Left ventricle myocardium superior (tissue), 1 donor: Measurements from ENCODE around the gene NDUFS8. TPM values are rescaled to one million over a fixed set of nuclear protein-coding genes. Genes with fewer than 3 reads are reported as not detected.

Source experiments
- ATAC-seq: fragments of 200-7000 bp; cut with Tn5 transposase; one replicate; pipeline ENCODE4 v1.9.1; 2020; ENCODE audit warnings: mild to moderate bottlenecking, moderate library complexity
- DNase-seq: peaks from one replicate; pipeline ENCODE4 v3.0.0-alpha.2; 2020
- intact Hi-C: fragments of 100-400 bp; cut with micrococcal nuclease; formaldehyde crosslinking; loops from one replicate; pipeline ENCODE4 v1.11.0; 2022
- total RNA-seq: library from RNA; stranded (reverse); fragmentation: NEBNext Ultra II Directional; extraction: Animal tissue kit (Norgen Biotek cat#: 25700); gene quantifications from one replicate; pipeline ENCODE4 v1.2.1, GENCODE V29; 2021
- donor health status: DM: no; HTN: yes; CAD: no; lungs with severe emphysema.

NDUFS8 gene
- total RNA-seq, 1 donor from 2014 or later, result 514 TPM

DNA sequence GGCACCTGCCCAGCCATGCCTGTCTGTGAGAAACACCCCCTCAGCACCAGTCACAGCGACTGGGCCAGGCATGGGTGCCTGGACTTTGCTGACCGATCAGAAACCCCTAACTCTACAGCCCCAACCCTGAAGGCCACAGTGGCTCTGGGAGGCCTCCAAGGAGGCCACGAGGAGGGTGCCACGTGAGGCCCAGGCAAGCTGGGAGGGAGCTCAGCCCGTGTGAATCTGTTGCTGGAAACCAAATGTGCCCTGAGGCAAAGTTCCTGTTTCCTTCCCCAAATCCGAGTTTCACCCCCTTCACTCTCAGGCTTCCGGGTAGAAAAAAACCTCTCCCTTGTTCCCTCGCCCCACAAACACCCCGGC is 27.9 kb upstream of the NDUFS8 start:
- ATAC-seq (peak; percentile 17), DNase-seq (no peak)
- intact Hi-C loops, result no loop called here

DNA sequence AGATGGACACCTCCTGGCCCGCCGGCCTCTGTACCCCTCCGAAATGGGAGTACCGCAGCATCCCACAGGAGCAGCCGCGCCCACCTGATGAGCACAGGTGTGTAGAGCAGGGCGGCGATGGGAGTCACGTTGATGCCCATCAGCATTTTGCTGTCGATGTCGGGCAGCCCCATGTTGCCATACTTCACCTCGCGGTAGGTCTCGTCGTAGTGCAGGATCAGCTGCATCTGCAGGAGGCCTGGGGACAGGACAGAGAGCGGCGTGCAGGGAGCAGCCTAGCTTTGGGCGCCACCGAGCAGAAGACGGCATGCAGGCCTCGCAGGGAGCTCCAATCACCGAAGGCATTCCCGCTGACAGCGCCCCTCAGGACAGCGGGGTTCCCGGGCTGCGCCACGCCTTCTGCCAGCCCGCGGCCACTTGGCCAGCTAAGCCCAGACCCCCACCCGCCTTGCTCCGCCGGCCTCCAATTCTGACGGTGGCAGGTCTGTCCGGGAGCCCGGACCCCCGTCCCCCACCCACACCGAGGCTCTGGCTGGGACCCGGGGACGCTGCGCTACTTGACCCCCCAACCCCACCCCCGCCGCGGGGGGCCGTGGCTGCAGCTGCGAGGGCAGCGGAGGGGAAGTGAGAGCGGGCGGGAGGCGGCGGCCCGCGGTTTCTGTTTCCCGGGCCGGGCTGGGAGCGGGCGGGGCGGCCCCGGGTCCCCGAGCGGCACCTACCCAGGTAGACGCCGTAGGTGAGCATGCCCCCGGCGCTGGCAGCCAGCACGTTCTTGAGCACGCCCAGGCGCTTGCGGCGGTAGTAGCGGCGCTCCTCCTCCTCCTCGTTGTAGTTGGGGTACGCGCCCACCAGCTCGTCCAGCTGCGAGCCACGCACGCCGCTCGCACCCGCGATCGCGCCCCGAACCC is 27.3 kb upstream of the NDUFS8 start:
- intact Hi-C loops, result no loop called here
- DNase-seq (peak; percentile 68), ATAC-seq (peak; percentile 45)

DNA sequence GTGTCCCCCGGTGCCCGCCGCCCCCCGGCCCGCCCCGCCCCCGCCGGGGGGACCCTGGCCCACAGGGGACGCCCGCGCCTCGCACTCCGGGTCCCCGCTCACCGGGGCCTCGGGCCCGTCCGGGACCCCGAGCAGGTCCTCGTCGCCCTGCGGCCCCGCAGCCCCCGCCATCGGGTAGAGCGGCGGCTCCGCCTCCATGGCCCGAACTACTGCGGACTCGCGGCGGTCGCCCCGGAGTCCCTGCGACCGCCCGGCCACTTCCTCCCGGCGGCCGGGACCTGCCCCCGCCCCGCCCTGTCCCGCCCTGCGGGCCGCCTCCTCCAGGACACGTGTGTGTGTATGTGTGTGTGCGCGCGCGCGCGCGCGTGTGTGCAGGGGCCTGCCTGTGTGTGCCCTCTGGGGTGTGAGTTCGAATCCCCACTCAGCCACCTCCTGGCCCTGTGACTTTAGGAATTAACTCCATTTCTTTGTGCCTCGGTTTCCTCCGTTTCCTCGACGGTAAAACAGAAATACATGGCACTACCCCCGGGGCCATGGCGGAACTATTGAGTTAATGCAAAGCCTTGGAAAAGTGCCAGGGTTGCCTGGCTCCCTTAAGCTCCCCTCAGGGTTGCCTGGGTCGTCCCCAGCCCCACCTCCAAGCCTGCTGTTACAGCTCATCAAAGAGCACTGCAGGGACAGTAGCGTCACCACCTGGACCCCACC is 26.5 kb upstream of the NDUFS8 start, which contains the start of gene UNC93B1:
UNC93B1 (minus strand) TSS at position 252 of the 705 bp plus-strand sequence; CDS start at position 198, 54 bp downstream.
- peak; percentile 91 for ATAC-seq
- intact Hi-C loops, result no loop called here
- peak; percentile 96 for DNase-seq

DNA sequence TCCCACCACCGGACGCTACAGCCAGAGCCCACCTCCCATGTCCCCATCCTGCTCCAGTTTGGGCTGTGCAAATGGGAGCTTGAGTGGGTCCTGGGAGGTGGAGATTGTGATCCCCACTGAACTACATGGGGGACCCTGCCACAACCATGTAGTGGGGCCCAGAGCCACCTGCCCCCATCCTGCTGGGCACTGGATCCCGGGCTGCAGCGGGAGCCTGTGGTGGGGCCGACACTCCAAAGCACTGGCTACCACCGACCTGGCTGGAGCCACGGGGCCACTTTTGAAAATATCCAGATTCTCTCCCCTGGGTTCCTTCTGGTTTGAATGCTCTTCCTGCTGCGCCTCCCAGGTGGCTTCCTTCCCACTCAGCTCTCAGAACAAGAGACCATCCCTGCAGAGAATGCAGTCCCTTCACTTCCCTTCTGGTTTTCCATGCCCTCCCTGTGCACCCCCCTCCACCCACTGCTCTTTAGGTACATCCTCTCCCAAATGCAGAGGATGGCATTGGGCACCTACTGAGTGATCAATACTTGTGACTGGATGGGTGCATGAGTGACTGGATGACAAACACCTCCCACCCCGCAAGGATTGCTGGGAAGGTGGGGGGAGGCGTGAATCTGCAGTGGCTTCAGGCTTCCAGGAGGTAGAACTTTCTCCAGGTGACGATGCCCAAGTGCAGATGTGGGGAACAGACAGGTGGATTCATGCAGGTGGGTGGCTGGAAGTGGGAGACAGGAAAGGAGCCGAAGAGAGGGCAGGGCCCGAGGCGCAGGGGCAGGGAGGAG is 25.7 kb upstream of the NDUFS8 start:
- ATAC-seq (no peak), DNase-seq (no peak)
- intact Hi-C loops, result no loop called here

DNA sequence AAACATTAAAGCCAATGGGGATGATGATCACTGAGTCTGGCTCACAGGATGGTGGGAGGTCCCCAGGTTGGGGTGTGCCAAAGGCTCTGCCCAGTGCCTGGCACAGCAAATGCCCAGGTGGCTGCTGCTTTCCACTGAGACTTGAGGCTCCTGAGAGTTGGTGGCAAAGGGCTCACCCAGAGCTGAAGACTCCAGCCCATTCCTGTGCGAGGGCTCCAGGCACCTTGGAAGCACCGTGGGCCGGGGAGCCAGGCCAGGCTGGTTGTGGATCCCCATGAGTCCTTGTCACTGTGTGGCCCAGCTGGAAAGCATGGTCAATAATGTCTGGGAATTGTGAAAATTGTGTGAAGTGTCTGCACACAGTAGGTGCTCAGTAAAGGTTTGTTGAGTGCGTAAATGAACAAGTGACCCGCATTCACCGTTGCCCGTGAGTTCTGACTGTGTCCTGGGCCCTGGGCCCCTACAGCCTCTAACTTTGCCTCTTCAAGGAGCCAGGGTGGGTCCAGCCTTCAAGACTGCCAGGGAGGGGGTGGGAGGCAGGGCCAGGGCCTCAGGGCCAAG is 23.8 kb upstream of the NDUFS8 start:
- intact Hi-C loops, result no loop called here
- DNase-seq (no peak), ATAC-seq (no peak)

DNA sequence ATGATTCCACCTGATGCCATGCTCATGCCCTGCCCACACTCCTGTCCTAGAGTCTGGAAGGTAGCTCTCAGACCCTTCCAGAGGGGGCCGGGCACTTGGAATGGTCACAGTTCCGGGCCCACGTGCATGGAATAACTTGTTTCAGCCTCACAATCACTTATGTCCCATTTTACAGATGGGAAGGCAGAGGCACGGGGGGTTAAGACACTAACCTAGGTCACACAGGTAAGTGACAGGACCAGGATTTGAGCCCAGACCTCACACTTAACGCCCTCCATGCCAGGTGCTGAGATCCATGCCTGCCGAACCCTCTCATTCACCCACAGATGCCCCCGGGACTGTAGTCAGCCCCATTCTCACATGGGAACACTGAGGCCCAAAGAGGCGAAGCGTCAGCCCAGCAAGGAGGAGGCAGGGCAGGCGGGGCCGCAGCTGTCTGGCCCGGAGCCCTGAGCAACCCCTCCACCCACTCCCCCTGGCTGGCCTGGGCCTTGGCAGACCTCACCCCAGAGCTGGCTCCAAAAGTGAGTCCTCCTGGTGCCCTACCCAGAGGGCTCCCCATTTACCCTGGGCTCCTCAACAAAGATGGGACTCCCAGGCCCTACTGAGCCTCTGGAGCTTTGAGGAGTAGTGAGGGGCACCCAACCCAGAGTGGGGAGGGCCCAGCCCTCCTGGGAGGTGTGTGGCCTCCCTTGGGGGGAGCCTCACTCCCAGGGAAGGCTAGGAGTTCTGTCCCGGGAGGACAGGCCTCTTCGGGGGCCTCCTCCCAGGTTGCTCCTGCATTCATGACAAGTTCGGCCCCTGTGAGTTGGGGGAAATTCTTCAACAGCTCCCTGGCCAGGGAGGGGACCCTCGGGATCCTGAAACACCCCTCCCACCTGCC is 22.7 kb upstream of the NDUFS8 start:
- intact Hi-C loops, result no loop called here
- ATAC-seq (no peak), DNase-seq (no peak)

DNA sequence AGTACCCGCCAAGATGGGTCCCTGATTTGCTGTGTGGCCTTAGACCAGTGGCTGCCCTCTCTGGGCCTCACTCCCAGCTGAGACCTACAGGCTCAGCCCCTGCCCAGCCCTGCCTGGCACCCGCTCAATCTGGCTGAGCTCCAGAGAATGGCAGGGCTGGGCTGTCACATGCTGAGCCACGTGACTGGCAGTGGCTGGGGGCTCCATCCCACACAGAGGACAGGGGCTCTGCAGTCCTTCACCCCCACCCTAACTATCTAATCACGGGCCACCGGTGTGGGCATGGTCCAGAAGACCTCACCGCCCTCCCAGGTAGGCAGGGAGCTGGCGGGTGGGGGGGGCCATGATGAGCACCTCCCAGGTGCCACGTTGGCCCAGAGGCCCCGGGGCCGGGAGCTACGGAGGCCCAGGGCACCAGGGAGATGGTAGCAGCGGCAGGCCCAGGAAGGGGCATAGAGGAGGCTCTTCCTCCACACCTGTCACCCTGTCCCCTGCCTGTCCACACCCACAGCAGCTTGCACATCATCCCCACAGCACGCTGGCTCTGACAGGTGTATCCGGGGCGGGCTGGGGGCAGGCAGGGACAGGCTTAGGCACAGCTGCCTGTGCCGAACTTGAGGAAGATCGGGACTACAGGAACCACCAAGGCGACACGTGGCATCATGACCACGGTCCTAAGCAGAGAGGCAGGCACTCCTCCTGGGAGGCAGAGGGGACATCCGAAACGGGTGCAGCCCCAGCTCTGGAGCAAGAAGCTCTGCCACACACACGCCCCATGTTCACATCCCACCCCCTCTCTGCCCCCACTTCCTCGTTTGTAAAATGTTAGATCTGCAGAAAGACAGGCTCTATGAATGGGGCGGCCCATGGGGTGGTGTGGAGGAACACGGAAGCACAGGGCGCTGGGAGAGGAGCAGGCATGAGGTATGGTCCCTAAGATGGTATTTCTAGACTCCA is 21.8 kb upstream of the NDUFS8 start:
- DNase-seq, result peak; percentile 58
- peak; percentile 4 for ATAC-seq
- intact Hi-C loops, result no loop called here

DNA sequence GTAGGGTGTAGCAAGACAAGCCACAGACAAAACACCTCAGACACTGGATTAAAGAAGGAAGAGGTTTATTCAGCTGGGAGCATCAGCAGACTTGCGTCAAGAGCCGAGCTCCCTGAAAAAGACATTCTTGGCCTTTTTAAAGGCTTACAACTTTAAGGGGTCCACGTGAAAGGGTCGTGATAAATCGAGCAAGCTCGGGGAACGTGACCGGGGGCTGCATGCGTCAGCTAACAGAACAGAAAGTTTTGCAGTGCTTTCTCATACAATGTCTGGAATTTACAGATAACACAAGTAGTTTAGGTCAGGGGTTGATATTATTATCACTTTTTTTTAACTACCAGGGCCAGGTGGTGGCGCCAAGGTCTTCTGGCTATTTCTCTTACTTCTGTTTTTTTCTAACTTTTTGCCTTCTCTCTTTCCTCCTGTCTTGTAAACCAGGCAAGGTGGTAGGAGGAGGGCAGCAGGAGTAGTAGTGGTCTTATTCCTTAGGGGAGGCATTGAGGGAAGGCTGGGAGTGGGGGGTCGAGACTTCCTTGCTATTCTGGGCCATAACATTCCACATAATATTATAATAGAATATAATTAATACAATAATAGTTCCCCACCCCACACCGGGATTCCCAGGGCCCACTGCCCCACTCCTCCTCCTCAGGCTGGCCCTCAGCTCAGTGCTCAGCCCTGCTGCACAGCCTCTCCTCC is 20.9 kb upstream of the NDUFS8 start:
- intact Hi-C loops, result no loop called here
- DNase-seq (no peak), ATAC-seq (no peak)

DNA sequence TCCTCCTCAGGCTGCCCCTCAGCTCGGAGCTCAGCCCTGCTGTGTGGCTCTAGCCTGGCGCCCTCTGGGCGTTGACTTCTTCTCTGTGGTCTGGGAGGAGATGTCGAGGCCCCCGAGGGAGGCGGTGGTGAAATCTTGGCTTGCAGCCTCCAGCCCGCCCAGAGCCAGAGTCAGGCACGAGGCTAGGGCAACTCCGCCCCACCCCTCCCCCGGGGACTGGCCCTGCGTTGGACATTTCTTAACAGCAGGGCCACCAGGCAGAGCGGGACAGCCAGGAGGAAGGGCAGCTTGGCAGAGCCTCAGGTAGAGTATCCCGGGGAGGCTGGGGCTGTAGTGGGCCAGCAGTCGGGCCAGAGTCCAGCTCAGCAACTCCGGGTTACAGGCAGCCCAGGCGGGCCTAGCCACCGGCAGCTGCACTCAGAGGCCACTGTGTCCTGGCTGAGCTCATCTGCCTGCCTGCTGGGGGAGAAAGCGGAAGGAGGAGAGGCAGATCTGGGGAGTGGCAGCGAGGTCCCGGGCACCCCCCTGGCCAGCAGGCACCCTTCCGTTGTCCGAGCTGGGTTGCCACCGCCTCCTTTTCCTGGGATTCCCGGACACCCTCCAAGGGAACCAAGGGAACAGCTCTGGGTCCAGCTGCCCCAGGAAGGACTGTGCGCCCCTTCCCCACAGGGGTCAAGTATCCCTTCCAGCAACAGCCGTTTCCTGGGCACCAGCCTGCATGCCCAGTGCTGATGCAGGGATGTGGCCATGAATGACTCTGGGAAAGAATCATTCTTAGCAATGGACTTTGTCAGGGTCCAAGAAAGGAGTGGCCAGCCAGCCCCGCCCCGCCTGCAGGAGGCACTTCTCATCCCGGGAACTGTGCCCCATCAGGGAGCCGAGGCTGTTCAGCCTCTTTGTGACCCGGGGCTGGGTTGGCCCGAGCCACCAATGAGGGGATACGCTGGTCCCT is 20.1 kb upstream of the NDUFS8 start, which contains the start of gene ALDH3B1:
ALDH3B1 (plus strand) TSS at position 238 of the 952 bp plus-strand sequence. CDS start 4,971 bp downstream, outside the sequence.
- intact Hi-C loops, result no loop called here
- DNase-seq (peak; percentile 94), ATAC-seq (peak; percentile 89)

DNA sequence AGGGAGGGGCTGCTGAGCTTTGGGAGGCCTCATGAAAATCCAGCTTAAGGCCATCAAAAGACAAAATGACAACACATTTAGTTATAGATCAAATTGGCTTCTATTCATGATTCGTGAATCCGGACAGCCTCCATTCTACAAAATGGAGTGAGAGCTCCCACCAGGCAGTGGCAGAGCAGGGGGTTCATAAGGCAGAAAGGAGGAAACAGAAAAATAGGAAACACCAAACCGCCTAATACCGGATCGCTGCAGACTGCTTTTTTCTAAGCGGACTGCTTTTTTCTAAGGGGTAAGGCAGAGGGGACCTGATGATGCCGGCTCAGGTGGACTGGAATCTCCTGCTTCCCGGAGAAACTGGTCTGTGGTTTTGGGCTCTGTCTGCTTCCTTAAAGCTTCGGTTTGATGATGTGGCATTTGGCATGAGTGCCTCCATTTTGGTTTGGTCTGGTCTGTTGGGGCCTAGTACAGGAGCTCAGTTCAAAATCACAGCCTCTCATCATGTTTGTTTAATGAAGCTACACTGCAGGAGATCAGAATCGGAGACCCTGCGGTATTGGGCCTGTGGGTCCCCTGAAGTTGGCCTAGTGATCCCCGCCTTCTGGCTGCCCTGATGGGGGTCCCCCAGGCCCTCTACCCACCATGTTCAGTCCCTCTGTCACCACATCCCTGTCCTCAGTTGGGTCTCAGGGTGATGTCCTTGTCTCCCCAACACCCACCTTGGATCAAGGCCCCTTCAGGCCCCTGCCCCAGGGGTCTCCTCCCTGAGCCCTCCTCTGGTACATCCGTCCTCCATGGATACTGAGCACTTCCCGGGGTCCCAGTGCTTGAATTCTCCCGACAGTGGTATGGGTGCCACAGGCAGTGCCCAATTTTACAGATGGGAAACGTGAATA is 19.2 kb upstream of the NDUFS8 start:
- no peak for ATAC-seq
- DNase-seq, result no peak
- intact Hi-C loops, result no loop called here

DNA sequence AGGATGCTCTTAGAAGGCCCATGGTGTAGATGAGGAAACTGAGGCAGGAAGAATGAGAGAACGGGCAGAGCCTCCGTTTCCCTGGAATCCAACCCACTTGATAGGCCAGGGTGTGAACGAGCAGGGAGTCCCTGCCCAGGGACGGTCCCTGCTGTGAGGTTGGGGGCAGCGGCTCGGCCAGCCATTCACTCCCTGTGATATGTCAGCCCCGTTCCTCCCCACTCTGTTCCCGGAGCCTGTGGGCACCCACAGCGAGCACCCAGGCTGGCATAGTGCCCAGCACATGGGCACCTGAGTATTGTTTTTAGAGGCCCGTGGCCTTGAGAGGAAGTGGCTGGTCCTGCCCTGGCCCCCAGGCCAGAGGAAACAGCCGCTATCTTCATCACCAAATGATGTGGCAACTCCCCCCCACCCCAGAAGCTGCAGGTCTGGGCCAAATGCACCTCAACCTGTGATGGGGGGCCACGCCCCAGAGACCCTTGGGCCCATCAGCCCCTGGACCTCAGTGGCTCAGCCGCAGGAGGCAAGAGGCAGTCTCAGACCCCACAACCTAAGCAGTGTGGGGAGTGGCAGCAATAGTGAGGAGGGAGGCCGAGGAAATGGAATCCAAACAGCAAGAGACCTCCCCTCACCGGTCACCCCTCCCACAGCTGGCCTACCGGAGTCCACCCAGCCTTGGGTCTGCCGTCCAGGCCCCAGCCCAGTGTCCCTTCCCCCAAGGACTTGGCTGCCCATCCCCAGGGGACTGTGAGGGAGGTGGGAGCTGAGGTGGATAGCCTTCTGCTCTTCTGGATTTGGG is 18.2 kb upstream of the NDUFS8 start:
- ATAC-seq (no peak), DNase-seq (no peak)
- intact Hi-C loops, result no loop called here

DNA sequence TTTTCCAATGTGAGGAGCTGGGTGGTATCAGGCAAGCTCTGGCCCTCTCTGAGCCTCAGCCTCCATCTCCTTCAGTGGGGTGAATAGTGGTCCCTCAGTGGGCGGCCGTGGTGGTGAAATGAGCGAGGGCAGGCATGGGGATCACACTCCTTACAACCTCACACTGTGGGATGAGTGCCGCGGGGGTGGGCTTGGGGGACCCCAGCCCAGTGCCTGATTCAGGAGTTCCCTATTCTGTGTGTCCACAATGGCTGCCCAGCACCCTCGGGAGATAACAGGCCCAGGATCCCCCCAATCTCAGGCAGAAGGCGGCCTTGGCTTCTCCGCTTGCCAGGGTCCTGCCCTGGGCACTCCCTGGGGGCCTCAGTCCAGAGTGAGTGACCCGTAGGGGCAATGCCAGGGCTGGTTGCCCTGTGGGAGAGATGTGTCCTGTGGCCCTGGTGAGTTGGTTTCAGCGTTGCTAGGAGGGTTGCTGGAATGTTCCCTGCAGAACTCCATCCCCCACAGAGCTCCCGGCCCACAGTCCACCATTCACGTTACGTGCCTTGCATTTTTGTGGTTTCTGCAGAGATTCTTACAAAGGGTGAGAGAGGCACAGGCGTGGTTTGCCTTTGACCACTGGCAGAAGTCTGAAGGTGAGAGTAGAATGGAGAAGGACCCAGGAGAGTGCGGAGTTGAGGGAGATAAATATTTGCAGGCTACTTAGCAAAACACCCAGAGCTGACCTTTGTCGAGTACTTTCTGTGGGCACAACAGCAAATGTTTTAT is 17.5 kb upstream of the NDUFS8 start:
- intact Hi-C loops, result no loop called here
- DNase-seq, result no peak

DNA sequence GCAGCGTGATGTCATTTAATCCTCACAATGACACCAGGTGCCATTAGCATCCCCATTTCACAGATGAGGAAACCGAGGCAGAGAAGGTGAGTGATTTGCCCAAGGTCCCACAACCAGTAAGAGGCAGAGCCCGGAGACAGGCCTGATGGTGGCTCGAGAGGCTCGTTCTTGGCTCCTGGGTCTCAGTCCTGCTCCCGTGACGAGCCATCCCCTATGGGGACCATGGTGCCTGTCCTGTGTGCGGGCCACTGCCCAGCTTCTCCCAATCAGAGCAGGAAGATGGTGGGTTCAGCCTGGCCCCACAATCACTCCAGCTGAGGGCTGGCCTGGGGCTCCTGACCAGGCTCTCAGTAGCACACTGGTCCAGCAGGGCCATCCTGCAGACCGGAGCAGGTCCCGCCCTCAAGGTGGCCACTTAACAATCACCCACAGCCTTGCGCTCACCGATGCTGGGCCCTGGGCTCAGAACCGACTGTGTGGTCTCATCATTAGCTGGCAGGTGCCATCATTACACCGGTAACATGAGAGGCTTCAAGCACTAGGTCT is 16.8 kb upstream of the NDUFS8 start:
- ATAC-seq (no peak), DNase-seq (no peak)
- intact Hi-C loops, result no loop called here

More for the DNA sequence above, 17.5 kb upstream of the NDUFS8 start:
- ATAC-seq, result no peak
